Measurements from ENCODE around the gene TPM4.
"Not testable (repeated sequence)": the region's sequence is repeated elsewhere in the genome, so short reads cannot be mapped to it uniquely, and the experiment has no call there.

The TPM4 gene

DNA sequence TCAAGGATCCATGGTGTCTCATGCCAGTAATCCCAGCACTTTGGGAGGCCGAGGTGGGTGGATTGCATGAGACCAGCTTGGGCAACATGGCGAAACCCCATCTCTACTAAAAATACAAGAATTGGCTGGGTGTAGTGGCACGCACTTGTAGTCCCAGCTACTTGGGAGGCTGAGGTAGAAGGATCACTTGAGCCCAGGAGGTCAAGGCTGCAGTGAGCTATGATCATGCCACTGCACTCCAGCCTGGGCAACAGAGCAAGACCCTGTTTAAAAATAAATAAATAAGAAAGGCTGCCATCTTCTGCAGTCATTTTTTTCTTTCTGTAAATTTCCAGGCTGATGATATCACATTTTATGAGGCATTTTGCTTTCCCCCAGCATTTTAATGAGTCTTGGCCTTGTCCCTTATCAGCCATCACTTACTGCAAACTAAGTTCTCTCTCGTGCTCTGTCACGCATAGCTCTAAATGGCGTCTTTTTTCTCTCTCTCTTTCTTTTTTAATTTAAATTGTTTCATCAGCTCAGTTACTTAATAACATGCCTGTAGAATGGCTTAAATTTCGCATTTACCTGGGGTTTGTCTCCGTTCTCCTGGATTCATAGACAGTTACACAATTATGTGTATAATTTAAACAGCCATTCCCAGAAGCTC is 23.1 kb downstream of the TPM4 start:
- not testable (repeated sequence) for DNase-seq

GRCh38 chr19:16100524-16100923 is 24.2 kb downstream of the TPM4 start:
- DNase-seq: no peak

DNA sequence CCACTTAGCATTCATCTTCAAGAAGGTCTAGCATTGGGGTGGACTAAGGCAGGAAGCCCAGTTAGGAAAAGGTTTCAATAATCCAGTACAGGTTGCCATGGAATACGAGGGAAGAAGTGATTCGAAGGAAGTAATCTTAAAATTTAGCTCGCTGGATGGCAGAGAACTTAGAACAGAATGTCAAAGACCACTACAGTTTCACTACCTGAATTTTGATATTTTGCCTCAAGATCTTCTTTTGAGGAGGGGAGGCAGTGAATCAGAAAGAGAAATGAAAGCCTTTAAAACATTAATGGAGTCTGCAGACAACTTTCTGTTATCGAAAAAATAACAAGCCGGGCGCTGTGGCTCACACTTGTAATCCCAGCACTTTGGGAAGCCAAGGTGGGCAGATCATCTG is 28.4 kb downstream of the TPM4 start:
- no peak for DNase-seq

GRCh38 chr19:16106121-16106520 is 29.8 kb downstream of the TPM4 start:
- DNase-seq: no peak

GRCh38 chr19:16111160-16111908 is 35.0 kb downstream of the TPM4 start, which contains the start of gene RAB8A:
Gene RAB8A (plus strand): TSS chr19:16111889. CDS start chr19:16111902, 13 bp downstream.
- peak; percentile 93 to 98 for DNase-seq

DNA sequence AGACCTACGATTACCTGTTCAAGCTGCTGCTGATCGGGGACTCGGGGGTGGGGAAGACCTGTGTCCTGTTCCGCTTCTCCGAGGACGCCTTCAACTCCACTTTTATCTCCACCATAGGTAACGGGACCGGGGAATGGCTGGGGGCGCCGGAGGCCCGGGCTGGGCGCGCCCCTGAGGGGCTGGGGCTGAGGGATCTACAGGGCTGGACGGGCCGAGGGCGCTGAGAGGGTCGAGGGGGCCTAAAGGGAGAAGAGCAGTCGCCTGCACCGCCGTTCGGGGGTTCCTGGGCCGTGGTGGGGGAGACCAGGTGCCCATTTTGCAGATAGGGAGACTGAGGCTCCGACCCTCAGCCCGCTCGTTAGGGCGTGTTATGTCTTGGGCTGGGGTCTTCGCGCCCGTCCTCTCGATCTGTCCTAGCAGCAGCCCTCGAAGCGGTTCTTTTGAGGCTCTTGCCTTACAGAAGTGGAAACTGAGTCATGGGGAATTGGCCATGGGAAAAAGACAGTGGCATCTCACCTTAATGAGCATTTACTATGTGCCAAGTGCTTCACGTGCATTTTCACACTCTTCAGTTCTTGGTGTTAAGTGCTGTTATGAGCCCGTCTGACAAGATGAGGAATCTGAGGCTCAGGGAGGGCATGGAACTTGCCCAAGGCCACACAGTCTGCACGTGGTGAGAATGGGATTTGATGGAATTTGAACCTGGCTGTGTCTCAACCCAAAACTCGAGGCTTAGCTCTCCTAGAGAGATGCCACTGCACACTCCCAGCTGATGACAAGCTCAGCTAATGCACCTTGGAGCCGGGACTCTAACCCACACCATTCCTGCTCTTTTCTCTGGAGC is 35.8 kb downstream of the TPM4 start:
- DNase-seq: no peak

DNA sequence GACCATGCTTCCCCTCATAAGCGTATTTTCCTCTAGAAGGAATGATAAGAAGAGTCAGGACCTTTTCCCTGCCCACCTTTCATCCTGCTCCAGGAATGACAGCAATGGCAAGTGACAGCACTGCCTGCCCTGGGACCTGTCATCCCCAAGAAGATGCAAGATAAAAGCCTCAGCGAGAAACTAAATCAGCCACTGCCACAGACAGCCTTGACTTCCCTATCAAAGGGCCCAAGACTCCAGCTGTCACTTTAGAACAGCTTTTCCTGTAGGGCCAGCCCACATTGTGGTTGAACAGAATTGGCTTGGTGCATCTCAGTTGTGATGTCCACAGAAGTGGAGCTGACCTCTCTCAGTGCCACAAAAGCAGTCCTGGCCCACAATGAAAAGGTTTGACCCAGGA is 36.5 kb downstream of the TPM4 start:
- DNase-seq: no peak

DNA sequence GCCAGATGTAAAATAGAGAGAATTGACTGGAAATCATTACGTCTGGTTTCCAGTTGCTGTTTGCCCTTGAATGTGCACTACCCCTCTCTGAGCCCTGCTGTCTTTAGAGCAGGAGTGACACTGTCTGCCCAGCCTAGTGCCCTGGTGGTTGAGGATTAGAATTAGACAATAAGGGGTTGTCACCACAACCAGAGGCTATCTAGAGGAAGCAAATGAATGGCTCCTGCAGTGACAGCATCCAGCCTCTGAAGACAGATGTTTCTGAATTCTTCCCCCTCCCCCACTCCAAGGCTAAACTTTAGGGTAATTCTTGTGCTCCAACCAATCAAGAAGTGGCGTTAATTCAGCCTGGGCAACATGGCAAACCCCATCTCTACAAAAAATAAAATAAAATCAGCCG is 37.4 kb downstream of the TPM4 start:
- DNase-seq: no peak

GRCh38 chr19:16115301-16116039 is 39.2 kb downstream of the TPM4 start:
- DNase-seq: no peak

DNA sequence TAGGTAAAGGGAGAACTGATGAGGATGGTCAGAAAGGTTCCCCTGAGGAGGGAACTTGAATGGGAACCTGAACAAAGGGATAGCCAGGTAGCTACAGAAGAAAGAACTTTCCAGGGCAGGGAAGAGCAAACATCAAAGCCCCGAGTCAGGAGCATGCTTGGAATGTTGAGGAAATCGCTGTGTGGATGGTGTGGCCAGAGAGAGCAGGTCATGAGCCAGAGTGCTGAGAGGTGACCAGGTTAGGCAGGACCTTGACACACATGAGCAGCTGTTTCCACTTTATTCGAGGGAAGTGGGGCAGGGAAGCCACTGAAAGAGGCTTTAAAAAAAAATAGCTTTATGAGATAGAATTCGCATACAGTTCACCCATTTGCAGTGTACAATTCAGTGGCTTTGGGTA is 39.8 kb downstream of the TPM4 start:
- DNase-seq: no peak

GRCh38 chr19:16117594-16118033 is 41.3 kb downstream of the TPM4 start:
- DNase-seq: no peak

GRCh38 chr19:16118489-16119033 is 42.3 kb downstream of the TPM4 start:
- no peak for DNase-seq

- DNase-seq: not testable (repeated sequence)
Observed at GRCh38 chr19:16119075-16119857, 43.0 kb downstream of the TPM4 start.

DNA sequence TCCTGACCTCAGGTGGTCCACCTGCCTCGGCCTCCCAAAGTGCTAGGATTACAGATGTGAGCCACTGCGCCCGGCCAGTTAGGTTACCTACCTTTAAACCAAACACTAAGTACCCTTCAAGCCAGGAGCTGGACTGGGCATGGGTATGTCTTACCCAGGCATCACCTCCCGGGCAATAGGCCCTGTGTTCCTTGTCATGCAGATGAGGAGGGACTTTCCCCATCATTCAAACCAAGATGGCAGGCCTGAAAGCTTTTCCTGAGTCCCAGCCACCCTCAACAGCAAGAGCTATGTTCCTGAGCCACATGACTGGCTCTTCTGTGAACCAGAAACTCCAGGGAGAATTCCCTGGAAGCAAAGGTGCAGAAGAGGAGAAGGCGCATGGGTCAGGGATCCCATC is 44.8 kb downstream of the TPM4 start:
- no peak for DNase-seq

DNA sequence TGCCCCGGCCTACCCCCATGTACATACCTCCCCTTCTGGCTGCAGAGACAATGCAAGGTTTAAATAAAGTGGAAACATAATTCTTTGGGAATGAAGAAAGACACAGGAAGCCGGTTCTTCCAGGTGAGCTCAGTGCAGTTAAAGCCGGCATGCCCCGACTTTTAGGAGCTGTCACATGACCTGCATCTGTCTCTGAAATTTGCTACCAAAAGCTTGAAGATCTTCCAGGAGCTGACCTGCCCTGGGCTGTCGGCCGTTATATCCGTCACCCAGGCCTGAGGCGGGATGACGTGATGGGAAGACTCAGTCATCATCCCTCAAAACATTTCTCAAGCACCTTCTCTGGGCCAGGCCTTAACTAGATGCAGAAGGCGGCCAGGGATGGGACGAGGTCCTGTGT is 45.7 kb downstream of the TPM4 start:
- DNase-seq: no peak

DNA sequence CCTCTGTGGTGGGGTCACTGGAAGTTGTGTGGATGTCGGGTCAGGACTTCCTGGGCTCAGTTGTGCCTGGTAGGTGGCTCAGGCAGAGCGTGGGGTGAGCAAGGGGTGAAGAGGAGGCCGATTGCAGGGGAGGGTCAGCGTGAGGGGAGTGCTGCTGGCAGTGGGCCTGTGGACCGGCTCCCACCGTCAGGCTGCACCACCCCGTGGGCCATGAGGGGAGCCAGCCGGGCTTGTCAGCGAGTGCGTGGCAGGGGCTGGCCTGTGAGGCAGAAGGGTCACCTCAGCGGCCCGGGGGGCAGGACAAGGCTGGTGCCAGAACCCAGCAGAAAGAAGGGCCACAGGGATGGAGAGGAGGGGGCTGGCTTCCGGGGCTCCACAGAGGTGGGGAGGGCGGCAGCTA is 48.7 kb downstream of the TPM4 start:
- DNase-seq: no peak

DNA sequence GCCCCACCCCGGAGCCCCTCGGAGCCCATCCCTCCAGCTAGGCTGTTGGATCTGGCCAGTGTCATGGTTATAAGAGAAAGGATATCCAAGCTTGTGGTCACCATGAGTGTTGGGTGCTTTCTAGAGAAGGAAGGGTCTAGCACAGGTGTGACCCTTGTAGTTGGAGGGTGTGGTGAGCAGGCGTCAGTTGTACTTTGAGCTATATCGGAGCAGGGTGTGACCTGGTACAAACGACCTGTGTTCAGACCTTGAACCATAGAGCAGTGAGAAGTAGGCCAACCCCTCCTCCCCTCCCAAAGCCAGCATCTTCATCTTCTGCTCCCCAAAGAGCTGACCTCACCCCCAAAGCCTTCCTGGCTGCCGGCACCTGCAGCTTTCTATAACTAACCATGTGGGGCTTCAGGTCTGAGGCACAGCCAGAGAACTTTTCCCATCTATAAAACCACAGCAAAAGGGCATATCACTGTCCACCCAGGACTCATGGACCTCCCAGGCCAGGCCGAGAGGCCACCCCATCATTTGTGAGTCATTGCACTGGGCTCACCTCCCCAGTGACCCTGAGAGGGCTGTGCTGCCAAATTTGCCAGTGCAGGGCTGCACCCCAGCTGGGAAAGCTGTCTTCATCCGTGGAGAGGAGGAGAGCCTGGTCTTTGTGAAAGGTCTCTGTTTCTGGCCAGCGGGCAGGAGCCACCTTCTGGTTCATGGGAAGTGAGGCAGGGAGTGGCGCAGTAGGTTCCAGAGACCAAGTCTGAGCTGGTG is 49.6 kb downstream of the TPM4 start:
- DNase-seq: no peak

DNA sequence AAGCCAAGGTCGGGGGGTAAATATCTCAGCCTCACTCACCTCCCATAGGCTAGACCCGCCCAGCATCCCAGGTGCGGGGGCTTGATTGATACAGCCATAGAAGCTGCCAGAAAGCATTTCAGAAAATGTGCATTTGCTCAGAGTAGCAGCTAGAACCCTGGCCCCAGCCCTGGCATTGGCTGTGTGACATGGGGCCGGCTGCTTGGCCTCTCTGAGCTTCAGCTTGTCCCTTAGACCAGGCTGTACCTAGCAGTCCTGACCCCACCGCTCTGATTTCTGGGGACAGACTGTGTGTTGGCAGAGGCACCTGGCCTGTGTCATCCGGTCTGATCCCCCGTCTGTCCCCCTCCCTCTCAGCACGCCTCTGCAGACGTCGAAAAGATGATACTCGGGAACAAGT is 50.8 kb downstream of the TPM4 start:
- no peak for DNase-seq

DNA sequence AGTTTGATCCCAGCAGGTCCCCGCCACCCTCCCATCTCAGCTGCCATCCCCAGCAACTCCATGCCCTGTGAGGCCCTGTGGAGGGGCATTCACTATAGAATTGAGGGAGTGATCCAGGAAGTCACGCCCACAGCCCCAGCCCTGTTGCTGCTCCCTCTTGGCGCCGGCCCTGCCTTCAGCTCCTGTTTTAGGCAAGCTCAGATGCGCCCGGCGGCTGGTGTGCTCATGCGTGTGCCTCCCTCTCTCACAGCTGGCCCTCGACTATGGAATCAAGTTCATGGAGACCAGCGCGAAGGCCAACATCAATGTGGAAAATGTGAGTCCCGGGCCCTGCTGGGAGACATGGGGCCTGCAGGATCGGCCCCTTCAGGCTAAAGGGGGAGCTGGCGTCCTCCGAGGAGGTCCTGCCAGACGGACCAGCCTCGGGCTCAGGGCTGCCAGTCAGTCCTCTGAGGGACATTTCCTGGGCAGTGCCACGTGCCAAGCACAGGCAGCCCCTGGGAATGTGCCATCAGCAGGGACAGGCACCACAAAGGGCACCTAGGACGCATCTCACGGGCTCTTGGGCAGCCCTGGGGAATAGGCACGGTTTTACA is 51.6 kb downstream of the TPM4 start:
- DNase-seq: no peak

- no peak for DNase-seq
Observed at GRCh38 chr19:16131648-16132047, 55.4 kb downstream of the TPM4 start.

DNA sequence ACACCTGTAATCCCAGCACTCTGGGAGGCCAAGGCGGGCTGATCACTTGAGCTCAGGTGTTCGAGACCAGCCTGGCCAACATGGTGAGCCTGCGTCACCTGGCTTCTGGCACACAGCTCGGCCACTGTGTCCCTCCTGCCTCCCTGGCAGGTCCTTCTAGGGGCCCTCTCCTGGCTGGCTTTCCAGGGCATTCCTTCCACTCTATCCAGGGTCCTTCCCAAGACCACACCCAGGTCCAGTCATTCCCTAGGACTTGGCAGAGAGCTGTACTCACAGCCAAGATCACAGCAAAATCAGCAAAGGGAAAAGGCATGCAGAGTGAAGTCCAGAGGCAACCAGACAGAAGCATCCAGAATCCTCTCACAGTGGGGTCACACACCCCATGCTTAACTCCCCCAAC is 57.5 kb downstream of the TPM4 start:
- DNase-seq: no peak
